ENCODE data around the gene CRAMP1. TPM values are rescaled to one million over a fixed set of nuclear protein-coding genes. Genes with fewer than 3 reads are reported as not detected.

The CRAMP1 gene
- total and polyA plus RNA-seq, 7 donors: 3.3 to 13.1 (median 8.6) TPM

DNA sequence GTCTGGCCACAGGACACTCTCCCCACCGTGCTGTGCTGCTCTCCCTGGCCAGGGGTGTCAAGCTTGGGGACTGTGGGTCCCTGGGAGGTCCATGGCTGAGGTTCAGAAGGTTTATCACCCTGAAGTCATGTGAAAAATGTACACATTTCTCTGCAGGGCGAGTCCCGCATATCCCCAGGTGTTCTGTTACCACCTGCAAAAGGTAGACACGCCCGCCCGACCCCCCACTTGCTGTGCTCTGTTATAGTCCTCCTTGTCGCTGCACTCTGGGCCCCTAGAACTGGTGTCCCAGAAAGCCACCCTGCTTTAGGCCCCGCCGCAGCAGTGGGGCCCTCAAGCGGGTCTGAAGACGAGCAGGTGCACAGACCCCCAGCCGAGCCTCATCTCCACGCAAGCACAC, 77.7 kb downstream of the CRAMP1 start:
- H3K27ac ChIP-seq: no peak overlapping the region
- no peak overlapping the region for H3K4me3 ChIP-seq
- intact Hi-C loops (cut with DNase I): no loop called here
- 93 to 97% (median 96%) methylated on average over 13 of the region's 13 CpGs for WGBS, 3 donors
- no peak for ATAC-seq
- H3K9me3 ChIP-seq: no peaks in the 10 kb centered on the region
- TF ChIP-seq, protein P1, sequence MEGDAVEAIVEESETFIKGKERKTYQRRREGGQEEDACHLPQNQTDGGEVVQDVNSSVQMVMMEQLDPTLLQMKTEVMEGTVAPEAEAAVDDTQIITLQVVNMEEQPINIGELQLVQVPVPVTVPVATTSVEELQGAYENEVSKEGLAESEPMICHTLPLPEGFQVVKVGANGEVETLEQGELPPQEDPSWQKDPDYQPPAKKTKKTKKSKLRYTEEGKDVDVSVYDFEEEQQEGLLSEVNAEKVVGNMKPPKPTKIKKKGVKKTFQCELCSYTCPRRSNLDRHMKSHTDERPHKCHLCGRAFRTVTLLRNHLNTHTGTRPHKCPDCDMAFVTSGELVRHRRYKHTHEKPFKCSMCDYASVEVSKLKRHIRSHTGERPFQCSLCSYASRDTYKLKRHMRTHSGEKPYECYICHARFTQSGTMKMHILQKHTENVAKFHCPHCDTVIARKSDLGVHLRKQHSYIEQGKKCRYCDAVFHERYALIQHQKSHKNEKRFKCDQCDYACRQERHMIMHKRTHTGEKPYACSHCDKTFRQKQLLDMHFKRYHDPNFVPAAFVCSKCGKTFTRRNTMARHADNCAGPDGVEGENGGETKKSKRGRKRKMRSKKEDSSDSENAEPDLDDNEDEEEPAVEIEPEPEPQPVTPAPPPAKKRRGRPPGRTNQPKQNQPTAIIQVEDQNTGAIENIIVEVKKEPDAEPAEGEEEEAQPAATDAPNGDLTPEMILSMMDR (IDR thresholded peaks at IDR 0.05): no peak
- no peak for DNase-seq
- peaks cover 7 to 84% of the 10 kb centered on the region in 2 donors for H3K36me3 ChIP-seq (ENCODE audit: insufficient read depth in 1 of 2, low read depth in 1 of 2)
- no peaks in the 10 kb centered on the region for H3K4me1 ChIP-seq
- H3K27me3 ChIP-seq (ENCODE audit: insufficient read depth in 3 of 3, low read length in 2 of 3): no peaks in the 10 kb centered on the region

DNA sequence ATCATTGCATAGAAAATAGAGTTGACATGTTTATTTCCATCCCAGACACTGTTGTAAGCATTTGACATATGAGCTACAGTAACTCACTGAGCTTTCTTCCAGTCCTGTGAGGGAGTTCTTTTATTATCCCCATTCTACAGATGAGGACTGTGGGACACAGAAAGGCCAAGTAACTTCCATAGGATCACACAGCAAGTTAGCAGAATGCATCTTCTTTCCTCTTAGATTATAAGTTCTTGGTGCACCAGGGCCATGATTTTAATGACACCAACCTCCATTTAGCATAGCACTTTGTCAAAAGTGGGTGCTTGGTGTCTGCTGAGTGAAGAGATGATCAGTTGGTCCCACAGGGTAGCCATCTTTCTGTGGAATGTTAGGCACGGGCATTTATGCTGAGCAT, 78.7 kb downstream of the CRAMP1 start:
- TF ChIP-seq, protein P1 (IDR thresholded peaks at IDR 0.05): no peak
- no peaks in the 10 kb centered on the region for H3K27me3 ChIP-seq (ENCODE audit: insufficient read depth in 3 of 3, low read length in 2 of 3)
- no peak overlapping the region for H3K4me3 ChIP-seq
- intact Hi-C loops (cut with DNase I): no loop called here
- DNase-seq: no peak
- no peak overlapping the region for H3K27ac ChIP-seq
- 71 to 94% (median 92%) methylated on average over 1 of the region's 1 CpG for WGBS, 3 donors
- H3K4me1 ChIP-seq: no peaks in the 10 kb centered on the region
- no peak for ATAC-seq
- peaks cover 3 to 80% of the 10 kb centered on the region in 2 donors for H3K36me3 ChIP-seq (ENCODE audit: insufficient read depth in 1 of 2, low read depth in 1 of 2)
- H3K9me3 ChIP-seq: no peaks in the 10 kb centered on the region

DNA sequence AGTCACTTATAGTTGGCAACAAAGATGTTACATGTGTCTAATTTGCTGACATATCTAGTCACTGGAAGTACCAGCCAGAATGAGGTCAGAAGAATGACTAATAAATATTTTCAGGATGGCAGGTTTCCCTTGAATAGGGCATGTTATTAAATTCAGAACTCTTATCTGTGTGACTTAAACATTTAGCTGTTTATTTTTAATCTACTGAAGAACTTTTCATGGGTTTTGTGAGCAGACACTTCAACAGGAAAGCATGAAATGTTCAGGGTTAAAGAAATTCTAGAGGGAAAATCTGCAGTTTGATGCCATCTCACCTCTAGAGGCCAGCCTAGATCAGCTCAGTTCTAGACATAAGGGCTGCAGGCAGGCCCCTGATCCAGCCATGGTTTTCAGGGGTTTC, 79.1 kb downstream of the CRAMP1 start:
- Histone ChIP-seq H3K27ac (no peak overlapping the region), H3K9me3 (no peaks in the 10 kb centered on the region), H3K36me3 (ENCODE audit: insufficient read depth in 1 of 2, low read depth in 1 of 2) (peaks cover 3 to 79% of the 10 kb centered on the region in 2 donors), H3K27me3 (ENCODE audit: insufficient read depth in 3 of 3, low read length in 2 of 3) (no peaks in the 10 kb centered on the region), H3K4me1 (no peaks in the 10 kb centered on the region), H3K4me3 (no peak overlapping the region)
- intact Hi-C loops (cut with DNase I): no loop called here
- DNase-seq: no peak
- peak; percentile 49 to 60 (median 52) for ATAC-seq
- TF ChIP-seq, protein P1 (IDR thresholded peaks at IDR 0.05): no peak

DNA sequence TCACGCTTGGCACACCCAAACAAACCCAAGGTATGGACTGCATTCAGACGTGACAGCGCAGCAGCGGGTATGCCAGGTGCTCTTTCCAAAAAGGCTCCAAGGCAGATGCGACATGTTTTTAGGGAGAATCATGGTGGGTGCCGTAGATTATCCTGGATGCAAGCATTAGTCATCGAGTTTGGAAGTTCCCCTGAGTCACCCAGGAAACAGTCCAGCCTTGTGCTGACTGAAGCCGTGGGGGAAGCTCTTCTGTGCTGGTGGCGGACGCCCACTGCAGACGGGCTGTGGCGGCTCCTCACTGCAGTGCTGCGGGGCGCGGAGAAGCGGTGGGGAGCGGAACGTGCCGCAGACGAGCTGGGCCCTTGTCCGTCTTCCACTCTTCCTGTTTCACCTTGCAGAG, 79.8 kb downstream of the CRAMP1 start:
- Histone ChIP-seq H3K4me3 (no peak overlapping the region), H3K4me1 (no peaks in the 10 kb centered on the region), H3K9me3 (no peaks in the 10 kb centered on the region), H3K27me3 (ENCODE audit: insufficient read depth in 3 of 3, low read length in 2 of 3) (no peaks in the 10 kb centered on the region), H3K36me3 (ENCODE audit: insufficient read depth in 1 of 2, low read depth in 1 of 2) (peaks cover 3 to 77% of the 10 kb centered on the region in 2 donors), H3K27ac (no peak overlapping the region)
- 89 to 94% (median 93%) methylated on average over 21 of the region's 21 CpGs for WGBS, 3 donors
- TF ChIP-seq, protein P1 (IDR thresholded peaks at IDR 0.05): no peak
- ATAC-seq: peak in 1 of 4 donors; percentile 34
- no peak for DNase-seq
- intact Hi-C loops (cut with DNase I): no loop called here

DNA sequence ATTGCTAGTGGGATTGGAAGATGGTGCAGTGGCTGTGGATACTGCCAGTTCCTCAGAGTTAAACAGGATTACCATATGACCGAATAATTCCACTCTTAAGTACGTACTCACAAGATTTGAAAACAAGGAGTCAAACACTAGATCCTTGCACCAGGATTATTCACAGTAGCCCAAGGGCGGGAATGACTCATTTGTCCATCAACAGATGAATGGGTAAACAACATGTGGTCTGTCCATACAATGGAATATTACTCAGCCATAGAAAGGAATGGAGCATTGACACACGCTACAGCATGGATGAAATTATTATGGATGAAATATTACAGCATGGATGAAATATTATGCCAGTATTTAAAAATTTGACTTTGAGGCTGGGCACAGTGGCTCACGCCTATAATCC, 84.7 kb downstream of the CRAMP1 start:
- H3K36me3 ChIP-seq (ENCODE audit: insufficient read depth in 1 of 2, low read depth in 1 of 2): peaks cover 3 to 79% of the 10 kb centered on the region in 2 donors
- ATAC-seq (no peak), DNase-seq (no peak)
- whole genome bisulfite sequencing, 3 donors: 98 to 99% (median 98%) methylated on average over 5 of the region's 5 CpGs
- TF ChIP-seq, protein P1 (IDR thresholded peaks at IDR 0.05): no peak
- no peaks in the 10 kb centered on the region for H3K27me3 ChIP-seq (ENCODE audit: insufficient read depth in 3 of 3, low read length in 2 of 3)
- intact Hi-C loops (cut with DNase I): no loop called here
- H3K27ac ChIP-seq: no peak overlapping the region
- no peaks in the 10 kb centered on the region for H3K9me3 ChIP-seq
- H3K4me1 ChIP-seq: no peaks in the 10 kb centered on the region
- no peak overlapping the region for H3K4me3 ChIP-seq

Measured in psoas muscle (tissue), 8 donors.